LNCaP clone FGC (cell line): Measurements from ENCODE around the gene ATXN7L3.

Experiments
- DNase-seq: peaks from one replicate; pipeline ENCODE4 v3.0.0-alpha.2; 2011; ENCODE audit warnings: low read depth
- H3K4me3 ChIP-seq: 2 replicates; pipeline ENCODE4 v1.5.1; 2011; ENCODE audit warnings: mild to moderate bottlenecking, low read depth, low read length, control low read depth
- TF ChIP-seq, protein P1 (sequence below): IDR thresholded peaks from 2 replicates; pipeline ENCODE4 v1.5.1; 2012; ENCODE audit warnings: mild to moderate bottlenecking; ENCODE audit not compliant: control insufficient read depth, insufficient read depth; ENCODE audit errors: extremely low read depth

The ATXN7L3 gene

DNA sequence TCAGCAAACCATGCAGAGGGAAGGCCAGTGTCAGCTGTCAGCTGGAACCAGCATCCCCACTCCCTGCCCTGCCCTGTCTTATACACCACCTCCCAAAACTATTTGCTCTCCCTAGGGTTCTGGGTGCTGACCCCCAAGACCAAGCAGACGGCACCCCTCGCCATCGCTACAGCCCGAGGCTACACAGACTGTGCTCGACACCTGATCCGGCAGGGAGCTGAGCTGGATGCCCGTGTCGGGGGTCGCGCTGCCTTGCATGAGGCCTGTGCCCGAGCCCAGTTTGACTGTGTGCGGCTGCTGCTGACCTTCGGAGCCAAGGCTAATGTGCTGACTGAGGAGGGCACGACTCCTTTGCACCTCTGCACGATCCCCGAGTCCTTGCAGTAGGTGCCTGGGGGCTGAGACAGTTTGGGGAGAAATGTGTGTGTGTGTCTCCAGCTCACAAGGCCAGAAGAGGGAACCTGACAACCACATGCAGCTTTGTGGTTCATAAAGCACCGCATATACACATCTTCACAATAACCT, 27.7 kb downstream of the ATXN7L3 start:
- no peak overlapping the region for H3K4me3 ChIP-seq
- no peak for DNase-seq
- TF ChIP-seq, protein P1, sequence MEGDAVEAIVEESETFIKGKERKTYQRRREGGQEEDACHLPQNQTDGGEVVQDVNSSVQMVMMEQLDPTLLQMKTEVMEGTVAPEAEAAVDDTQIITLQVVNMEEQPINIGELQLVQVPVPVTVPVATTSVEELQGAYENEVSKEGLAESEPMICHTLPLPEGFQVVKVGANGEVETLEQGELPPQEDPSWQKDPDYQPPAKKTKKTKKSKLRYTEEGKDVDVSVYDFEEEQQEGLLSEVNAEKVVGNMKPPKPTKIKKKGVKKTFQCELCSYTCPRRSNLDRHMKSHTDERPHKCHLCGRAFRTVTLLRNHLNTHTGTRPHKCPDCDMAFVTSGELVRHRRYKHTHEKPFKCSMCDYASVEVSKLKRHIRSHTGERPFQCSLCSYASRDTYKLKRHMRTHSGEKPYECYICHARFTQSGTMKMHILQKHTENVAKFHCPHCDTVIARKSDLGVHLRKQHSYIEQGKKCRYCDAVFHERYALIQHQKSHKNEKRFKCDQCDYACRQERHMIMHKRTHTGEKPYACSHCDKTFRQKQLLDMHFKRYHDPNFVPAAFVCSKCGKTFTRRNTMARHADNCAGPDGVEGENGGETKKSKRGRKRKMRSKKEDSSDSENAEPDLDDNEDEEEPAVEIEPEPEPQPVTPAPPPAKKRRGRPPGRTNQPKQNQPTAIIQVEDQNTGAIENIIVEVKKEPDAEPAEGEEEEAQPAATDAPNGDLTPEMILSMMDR = no peak

DNA sequence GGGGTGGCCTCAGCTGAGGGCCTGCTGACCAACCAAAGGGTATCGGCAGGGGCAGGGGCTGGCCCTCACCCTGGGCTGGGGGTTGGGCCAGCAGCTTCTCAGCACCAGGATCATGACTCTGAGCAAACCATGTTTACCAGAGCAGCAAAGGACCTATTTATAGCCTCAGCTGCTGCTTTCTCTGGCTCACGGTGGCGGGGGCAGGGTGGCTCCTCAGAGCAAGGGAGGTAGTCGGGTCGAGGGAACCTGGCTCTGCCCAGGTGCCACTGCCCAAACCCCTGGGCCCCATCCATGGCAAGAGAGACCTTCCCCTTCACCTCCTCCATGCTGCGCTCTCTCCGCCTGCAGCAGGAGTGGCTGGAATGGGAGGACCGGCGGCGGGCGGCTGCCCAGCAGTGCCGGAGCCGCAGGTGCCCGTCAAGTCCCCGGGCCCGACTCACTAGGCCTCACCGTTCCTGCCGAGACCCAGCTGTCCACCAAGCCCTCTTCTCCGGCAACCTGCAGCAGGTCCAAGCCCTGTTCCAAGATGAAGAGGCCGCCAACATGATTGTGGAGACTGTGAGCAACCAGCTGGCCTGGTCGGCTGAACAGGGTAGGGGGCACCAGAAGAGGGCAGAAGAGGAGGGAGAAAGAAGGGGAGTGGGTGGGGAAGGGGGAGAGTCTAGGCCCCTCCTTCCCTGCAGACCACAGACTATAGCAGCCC, 29.0 kb downstream of the ATXN7L3 start, which contains the start of gene ASB16:
ASB16 (plus strand) TSS at position 206 of the 703 bp plus-strand sequence; CDS start at position 292, 86 bp downstream.
- no peak within 1 kb of the TSS for H3K4me3 ChIP-seq
- DNase-seq = no peak
- TF ChIP-seq, protein P1 = no peak

DNA sequence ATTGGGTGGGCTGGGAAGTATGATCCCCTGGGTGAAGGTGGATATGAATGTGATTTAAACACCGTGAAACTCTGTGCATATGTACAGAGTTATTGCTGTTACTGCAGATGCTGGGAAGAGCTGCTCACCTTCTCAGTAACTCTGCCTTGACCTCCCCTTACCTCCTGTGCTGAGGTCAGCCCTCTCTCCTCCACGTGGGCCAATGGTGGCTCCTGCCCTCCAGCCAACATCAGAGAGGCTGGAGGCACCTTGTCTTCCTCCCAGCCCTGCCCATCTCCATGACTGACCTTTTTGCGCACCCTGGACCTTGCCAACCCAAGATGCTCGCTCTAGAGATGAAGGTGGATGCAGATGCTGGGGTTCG, 29.6 kb downstream of the ATXN7L3 start:
- no peak for DNase-seq
- H3K4me3 ChIP-seq = no peak overlapping the region
- TF ChIP-seq, protein P1 = no peak

DNA sequence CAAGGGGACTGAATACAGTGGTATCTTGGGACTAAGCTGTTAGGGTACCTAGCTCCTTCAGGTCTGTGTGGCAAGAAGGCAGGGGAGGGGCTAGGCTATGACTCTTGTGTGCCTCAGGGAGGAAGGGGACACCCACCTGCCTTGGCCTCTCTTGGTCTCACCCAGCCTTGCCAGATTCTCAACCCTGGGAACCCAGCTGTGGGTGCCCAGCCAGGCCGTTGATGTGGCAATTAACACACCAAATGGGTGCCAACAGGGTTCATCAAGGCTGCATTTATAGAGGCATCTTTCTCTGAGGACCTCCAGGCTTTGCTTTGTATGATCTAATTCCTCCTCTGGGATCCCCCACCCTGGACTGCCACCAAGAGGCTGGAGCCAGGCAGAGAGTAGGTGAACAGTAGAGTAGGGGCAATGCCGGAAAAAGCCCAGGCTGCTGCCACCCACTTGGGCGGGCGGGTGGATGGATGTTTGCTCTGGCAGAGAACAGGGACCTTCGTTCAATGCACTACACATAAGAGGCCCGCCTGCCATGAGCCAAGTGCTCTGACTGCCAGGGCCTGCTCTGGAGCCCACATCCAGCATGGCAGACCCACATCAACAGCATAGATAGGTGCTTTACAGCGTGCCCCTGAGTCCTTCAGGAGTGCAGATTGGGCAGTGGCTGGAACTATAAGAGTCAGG, 32.4 kb downstream of the ATXN7L3 start:
- TF ChIP-seq, protein P1 = no peak
- no peak overlapping the region for H3K4me3 ChIP-seq
- DNase-seq = no peak

DNA sequence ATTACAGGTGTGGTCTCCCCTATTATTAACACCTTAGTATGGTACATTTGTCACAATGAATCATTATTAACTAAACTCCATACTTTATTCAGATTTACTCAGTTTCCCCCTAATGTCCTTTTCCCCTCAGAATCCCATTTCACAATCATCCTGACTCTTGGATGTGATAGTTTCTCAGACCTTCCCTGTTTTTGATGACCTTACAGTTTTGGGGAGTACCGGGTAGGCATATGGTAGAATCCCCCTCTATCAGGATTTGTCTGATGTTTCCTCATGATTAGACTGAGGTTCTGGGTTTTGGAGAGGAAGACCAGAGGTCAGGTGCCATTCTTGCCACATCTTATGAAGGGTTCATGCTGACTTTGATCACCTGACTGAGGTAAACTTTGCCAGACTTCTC, 35.2 kb downstream of the ATXN7L3 start:
- H3K4me3 ChIP-seq = no peak overlapping the region
- TF ChIP-seq, protein P1 = no peak
- no peak for DNase-seq

DNA sequence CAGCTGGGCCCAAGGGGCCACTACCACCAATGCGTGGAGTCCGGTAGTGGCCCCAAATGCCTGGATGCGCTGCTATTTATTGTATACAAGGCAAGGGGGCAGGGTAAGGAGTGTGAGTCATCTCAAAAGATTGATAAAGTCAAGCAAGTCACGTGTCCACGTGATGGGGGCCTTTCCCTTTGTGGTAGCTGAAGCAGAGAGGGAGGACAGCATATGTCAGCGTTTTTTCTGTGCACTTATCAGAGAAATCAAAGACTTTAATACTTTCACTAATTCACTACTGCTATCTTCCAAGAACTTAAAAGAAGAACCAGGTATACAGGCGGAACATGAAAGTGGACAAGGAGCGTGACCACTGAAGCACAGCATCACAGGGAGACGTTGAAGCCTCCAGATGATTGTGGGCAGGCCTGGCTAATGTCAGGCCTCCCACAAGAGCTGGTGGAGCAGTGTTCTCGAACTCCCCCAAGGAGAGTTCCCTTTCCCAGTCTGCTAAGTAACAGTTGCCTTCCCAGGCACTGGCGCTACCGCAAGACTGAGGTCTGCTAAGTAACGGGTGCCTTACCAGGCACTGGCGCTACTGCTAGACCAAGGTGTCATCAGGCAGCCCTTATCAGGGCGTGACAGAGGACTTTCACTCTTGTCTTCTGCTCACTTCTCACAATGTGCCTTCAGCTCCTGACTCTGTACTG, 40.0 kb downstream of the ATXN7L3 start:
- H3K4me3 ChIP-seq = no peak overlapping the region
- TF ChIP-seq, protein P1 = no peak
- DNase-seq = no peak
